ENCODE data around the gene CPT1C. TPM values are rescaled to one million over a fixed set of nuclear protein-coding genes. Genes with fewer than 3 reads are reported as not detected.
A peak's percentile ranks its signal among the peaks of the same experiment; 100 is the strongest.

The CPT1C gene
- total and polyA plus RNA-seq, 2 of the 8 experiments (the other 6 are each of a cell fraction or from before 2014, with no cell fraction given): 79.6 to 91.8 TPM

- no peak for TF ChIP-seq SAP30 (IDR thresholded peaks at IDR 0.05; ENCODE audit: insufficient read depth, insufficient replicate concordance, low read length)
- TF ChIP-seq GTF2F1 (IDR thresholded peaks at IDR 0.05; ENCODE audit: borderline replicate concordance, low read depth, low read length): no peak
- 0 out of 4 replicates have a peak, but pooled peaks of 1 of the 3 experiments have one; percentile 12 for TF ChIP-seq CTCF (IDR thresholded peaks at IDR 0.05; ENCODE audit: control extremely low read depth in 1 of 3, insufficient read depth in 1 of 3, low read depth in 1 of 3, low read length in 3 of 3)
- POLR2A ChIA-PET (ENCODE audit: partially characterized antibody): interaction anchor here (0.6 to 50.7 kb wide), 10 partner anchors 9 to 212 kb away, joined by 3 to 840 read pairs (median 5); partner anchors contain the start of genes BCL2L12, IRF3, PRMT1 and PRR12
- Histone ChIP-seq H2BK5ac (ENCODE audit: low read depth, low read length) (no peak overlapping the region), H2AFZ (ENCODE audit: low read length) (no peak overlapping the region), H3K4me1 (replicated peaks in 1 of 4; ENCODE audit: control insufficient read depth in 3 of 4, insufficient read depth in 4 of 4, low read length in 3 of 4) (peaks cover 2 to 12% (median 8%) of the 10 kb centered on the region in 4 experiments), H3K18ac (ENCODE audit: extremely low read depth, low read length) (no peak overlapping the region), H3K27ac (ENCODE audit: low read depth, low read length) (no peak overlapping the region), H3K36me3 (ENCODE audit: control insufficient read depth in 2 of 4, insufficient read depth in 4 of 4, low read length in 3 of 4) (peaks cover 0 to 13% (median 9%) of the 10 kb centered on the region in 4 experiments; a peak in 5 of 8 replicates), H2AK5ac (ENCODE audit: low read depth, low read length) (no peak overlapping the region), H3K23ac (ENCODE audit: insufficient read length) (no peak overlapping the region), H2BK120ac (replicated peaks; ENCODE audit: low read depth, low read length) (no peak overlapping the region), H2BK15ac (ENCODE audit: low read length) (no peak overlapping the region), H3K4me3 (ENCODE audit: extremely low read depth in 1 of 4, insufficient read depth in 2 of 4, low read depth in 3 of 4, low read length in 4 of 4) (peak overlapping the region in 2 of 4 experiments; percentile 13 to 98; a peak in 2 of 8 replicates), H3K79me1 (ENCODE audit: low read depth, low read length) (peaks cover 17% of the 10 kb centered on the region), H3K9me3 (ENCODE audit: insufficient read depth in 2 of 2, low read depth in 1 of 2, low read length in 1 of 2) (no peaks in the 10 kb centered on the region), H3K4ac (replicated peaks; ENCODE audit: insufficient read length, low read depth, low read length) (no peak overlapping the region), H4K20me1 (replicated peaks in 1 of 2; ENCODE audit: control insufficient read depth in 1 of 2, insufficient read depth in 2 of 2, low read length in 2 of 2) (peaks cover 3 to 21% of the 10 kb centered on the region in 2 experiments), H3K56ac (replicated peaks; ENCODE audit: insufficient read length, low read depth, low read length) (no peak overlapping the region), H2BK20ac (ENCODE audit: low read length) (no peak overlapping the region), H3K27me3 (replicated peaks in 1 of 4; ENCODE audit: control insufficient read depth in 3 of 4, extremely low read depth in 1 of 4, insufficient read depth in 3 of 4, low read length in 3 of 4) (no peaks in the 10 kb centered on the region), H3K79me2 (ENCODE audit: control insufficient read depth in 1 of 2, insufficient read depth in 2 of 2, low read length in 2 of 2) (peaks cover 10 to 32% of the 10 kb centered on the region in 2 experiments), H3K23me2 (ENCODE audit: low read depth, low read length) (peaks cover 7% of the 10 kb centered on the region), H3K9ac (replicated peaks in 1 of 4; ENCODE audit: extremely low read depth in 1 of 4, low read depth in 3 of 4, low read length in 3 of 4) (peak overlapping the region in 3 of 4 experiments; percentile 23 to 45 (median 25); a peak in 4 of 7 replicates), H4K5ac (ENCODE audit: insufficient read length, low read depth, low read length) (no peak overlapping the region), H2BK12ac (ENCODE audit: low read depth, low read length) (no peak overlapping the region), H4K91ac (replicated peaks; ENCODE audit: insufficient read length, low read length) (no peak overlapping the region), H4K8ac (ENCODE audit: extremely low read depth, insufficient read depth, low read length) (no peak overlapping the region), H3K4me2 (ENCODE audit: insufficient read depth in 1 of 2, low read depth in 2 of 2, low read length in 2 of 2) (peak overlapping the region in 1 of 2 experiments; percentile 87; a peak in 1 of 4 replicates), H3K14ac (ENCODE audit: insufficient read length) (no peak overlapping the region)
- FAIRE-seq (no peak), DNase-seq (ENCODE audit: low read depth in 1 of 2, low spot score in 2 of 2) (no peak)
- CTCF ChIA-PET (ENCODE audit: partially characterized antibody): interaction anchor here (0.6 to 2.9 kb wide), 12 partner anchors 13 to 587 kb away, joined by 3 to 14 read pairs (median 4); partner anchors contain the start of genes BCL2L12 and IRF3
- WGBS, 2 experiments (ENCODE audit: extremely low coverage in 1 of 2, insufficient coverage in 1 of 2, insufficient read length in 1 of 2, insufficient replicate concordance in 2 of 2, low coverage in 1 of 2, low lambda C conversion rate in 2 of 2, missing lambda C conversion rate in 1 of 2): 87% methylated on average over 2 of the region's 2 CpGs; no CpG with 5 or more reads in 1 of the 2 experiments
Measured at GRCh38 chr19:49643466-49643865, 47.5 kb upstream of the CPT1C start.

All from H1 (cell line).